ENCODE measurements around the gene SDHA.
"Not testable (repeated sequence)": the region's sequence is repeated elsewhere in the genome, so short reads cannot be mapped to it uniquely, and the experiment has no call there.

SDHA gene

DNA sequence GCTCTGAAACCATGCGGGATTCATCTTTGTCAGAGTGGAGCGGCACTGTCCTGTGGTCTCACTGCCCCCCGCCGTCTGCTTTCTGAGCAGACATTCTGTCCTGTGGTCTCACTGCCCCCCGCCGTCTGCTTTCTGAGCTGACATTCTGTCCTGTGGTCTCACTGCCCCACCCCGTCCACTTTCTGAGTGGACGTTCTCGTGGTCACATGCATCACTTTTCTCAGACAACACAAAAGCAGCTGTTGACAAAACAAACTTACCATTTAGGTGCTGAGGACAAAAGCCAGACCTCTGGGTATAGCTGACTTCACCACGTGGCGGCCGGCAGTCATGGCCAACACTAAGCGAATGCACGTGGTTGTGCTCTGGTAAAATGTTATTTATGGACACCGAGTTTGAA is 24.0 kb upstream of the SDHA start:
- H3K4me2 ChIP-seq (ENCODE audit: low read length), result no peak overlapping the region
- H3K36me3 ChIP-seq (ENCODE audit: insufficient read depth, low read length), result peaks cover 3% of the 10 kb centered on the region
- H3K4me1 ChIP-seq (ENCODE audit: control insufficient read depth, insufficient read depth, low read length), result peaks cover 5% of the 10 kb centered on the region
- H3K9ac ChIP-seq (ENCODE audit: low read depth, low read length), result no peak overlapping the region
- H3K27me3 ChIP-seq (ENCODE audit: control insufficient read depth, insufficient read depth, low read length), result peaks cover 41% of the 10 kb centered on the region
- H3K4me3 ChIP-seq (ENCODE audit: low read length), result no peak overlapping the region
- no peaks in the 10 kb centered on the region for H3K9me3 ChIP-seq (replicated peaks; ENCODE audit: low read length)

DNA sequence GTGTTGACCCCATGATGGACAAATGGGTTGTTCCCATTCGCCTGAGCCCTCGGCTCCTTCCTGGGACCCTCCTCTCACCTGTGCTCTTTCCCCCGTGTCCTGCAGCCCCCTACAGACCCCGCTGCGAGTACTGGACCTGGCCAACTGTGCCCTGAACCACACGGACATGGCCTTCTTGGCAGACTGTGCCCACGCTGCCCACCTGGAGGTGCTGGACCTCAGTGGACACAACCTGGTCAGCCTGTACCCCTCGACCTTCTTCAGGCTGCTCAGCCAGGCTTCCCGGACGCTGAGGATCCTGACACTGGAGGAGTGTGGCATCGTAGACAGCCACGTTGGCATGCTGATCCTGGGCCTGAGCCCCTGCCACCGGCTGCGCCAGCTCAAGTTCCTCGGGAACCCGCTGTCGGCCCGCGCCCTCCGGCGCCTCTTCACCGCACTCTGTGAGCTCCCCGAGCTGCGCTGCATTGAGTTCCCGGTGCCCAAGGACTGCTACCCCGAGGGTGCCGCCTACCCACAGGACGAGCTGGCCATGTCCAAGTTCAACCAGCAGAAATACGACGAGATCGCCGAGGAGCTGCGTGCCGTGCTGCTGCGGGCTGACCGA is 23.4 kb upstream of the SDHA start:
- Histone ChIP-seq H3K9me3 (replicated peaks; ENCODE audit: low read length) (no peaks in the 10 kb centered on the region), H3K27me3 (ENCODE audit: control insufficient read depth, insufficient read depth, low read length) (peaks cover 41% of the 10 kb centered on the region), H3K4me3 (ENCODE audit: low read length) (no peak overlapping the region), H3K36me3 (ENCODE audit: insufficient read depth, low read length) (peaks cover 3% of the 10 kb centered on the region), H3K9ac (ENCODE audit: low read depth, low read length) (no peak overlapping the region), H3K4me2 (ENCODE audit: low read length) (no peak overlapping the region), H3K4me1 (ENCODE audit: control insufficient read depth, insufficient read depth, low read length) (peaks cover 5% of the 10 kb centered on the region)

DNA sequence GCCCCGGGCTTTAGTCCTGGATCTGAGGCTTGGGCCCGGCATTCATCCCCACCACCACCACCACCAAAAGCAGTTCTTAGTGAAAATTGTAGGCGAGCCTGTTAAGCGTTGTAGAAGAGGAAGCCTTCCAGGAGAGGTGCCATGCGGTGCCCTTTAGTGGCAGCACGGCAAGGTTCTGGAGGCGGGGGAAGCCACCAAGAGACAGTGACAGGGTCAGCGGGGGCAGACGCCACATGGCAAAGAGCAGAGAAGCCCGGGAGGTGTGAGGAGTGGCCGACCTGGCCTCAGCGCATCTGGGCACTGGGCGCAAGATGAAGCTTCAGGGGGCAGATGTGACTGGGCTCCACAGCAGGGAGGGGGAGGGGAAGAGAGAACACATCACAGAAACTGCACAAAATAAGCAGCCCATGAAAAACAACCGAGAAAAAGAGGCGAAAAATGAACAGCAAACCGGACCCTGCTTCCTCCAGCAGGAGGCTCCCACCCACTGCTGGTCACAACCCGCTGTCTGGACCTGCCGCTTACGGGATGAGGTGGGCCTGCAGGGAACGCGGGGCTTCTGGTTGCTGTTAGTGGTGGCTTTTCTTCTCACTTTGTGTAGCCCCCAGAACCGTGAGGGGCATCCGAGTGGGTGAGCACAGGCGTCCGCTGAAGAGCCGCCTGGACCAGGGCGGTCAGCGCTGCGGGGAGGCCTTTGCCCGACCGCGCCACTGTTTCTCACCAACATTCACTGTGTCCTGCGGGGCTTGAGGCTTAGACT is 22.5 kb upstream of the SDHA start:
- no peak overlapping the region for H3K4me3 ChIP-seq (ENCODE audit: low read length)
- H3K27me3 ChIP-seq (ENCODE audit: control insufficient read depth, insufficient read depth, low read length), result peaks cover 33% of the 10 kb centered on the region
- H3K36me3 ChIP-seq (ENCODE audit: insufficient read depth, low read length), result peaks cover 3% of the 10 kb centered on the region
- no peaks in the 10 kb centered on the region for H3K9me3 ChIP-seq (replicated peaks; ENCODE audit: low read length)
- H3K9ac ChIP-seq (ENCODE audit: low read depth, low read length), result no peak overlapping the region
- H3K4me1 ChIP-seq (ENCODE audit: control insufficient read depth, insufficient read depth, low read length), result peaks cover 5% of the 10 kb centered on the region
- H3K4me2 ChIP-seq (ENCODE audit: low read length), result no peak overlapping the region

DNA sequence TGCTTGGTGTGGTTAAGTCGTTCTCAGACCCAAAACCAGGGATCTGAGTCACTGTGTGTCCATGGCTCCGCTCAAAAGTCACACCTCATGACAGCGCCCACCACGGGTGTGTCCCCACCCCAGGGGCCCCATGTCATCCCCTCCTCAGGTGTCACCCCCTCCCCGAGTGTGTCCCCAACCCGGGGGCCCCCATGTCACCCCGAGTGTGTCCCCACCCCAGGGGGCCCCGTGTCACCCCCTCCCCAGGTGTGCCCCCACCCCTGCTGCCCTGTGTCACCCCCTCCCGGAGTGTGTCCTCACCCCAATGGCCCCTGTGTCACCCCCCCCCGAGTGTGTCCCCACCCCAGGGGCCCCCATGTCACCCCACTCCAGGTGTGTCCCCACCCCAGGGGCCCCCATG is 21.8 kb upstream of the SDHA start:
- peaks cover 3% of the 10 kb centered on the region for H3K36me3 ChIP-seq (ENCODE audit: insufficient read depth, low read length)
- H3K27me3 ChIP-seq (ENCODE audit: control insufficient read depth, insufficient read depth, low read length), result peaks cover 25% of the 10 kb centered on the region
- no peak overlapping the region for H3K4me2 ChIP-seq (ENCODE audit: low read length)
- H3K9ac ChIP-seq (ENCODE audit: low read depth, low read length), result no peak overlapping the region
- peaks cover 2% of the 10 kb centered on the region for H3K4me1 ChIP-seq (ENCODE audit: control insufficient read depth, insufficient read depth, low read length)
- no peaks in the 10 kb centered on the region for H3K9me3 ChIP-seq (replicated peaks; ENCODE audit: low read length)
- H3K4me3 ChIP-seq (ENCODE audit: low read length), result no peak overlapping the region

DNA sequence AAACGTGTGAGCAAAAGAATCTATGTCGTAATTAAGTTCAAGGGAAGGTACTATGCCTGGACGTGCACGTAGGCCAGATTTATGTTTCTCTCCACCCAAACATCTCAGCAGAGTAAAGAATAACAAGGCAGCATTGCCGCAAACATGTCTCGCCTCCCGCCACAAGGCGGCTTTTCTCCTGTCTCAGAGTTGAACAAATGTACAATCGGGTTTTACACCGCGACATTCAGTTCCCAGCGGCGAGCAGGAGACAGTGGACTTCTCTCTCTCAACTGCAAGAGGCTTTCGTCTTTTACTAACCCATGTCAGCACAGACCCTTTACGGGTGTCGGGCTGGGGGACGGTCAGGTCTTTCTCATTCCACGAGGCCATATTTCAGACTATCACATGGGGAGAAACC is 21.1 kb upstream of the SDHA start:
- not testable (repeated sequence) for H3K4me1 ChIP-seq (ENCODE audit: control insufficient read depth, insufficient read depth, low read length); H3K4me3 ChIP-seq (ENCODE audit: low read length); H3K4me2 ChIP-seq (ENCODE audit: low read length); H3K9me3 ChIP-seq (replicated peaks; ENCODE audit: low read length); H3K9ac ChIP-seq (ENCODE audit: low read depth, low read length); H3K36me3 ChIP-seq (ENCODE audit: insufficient read depth, low read length)
- peaks cover 18% of the 10 kb centered on the region for H3K27me3 ChIP-seq (ENCODE audit: control insufficient read depth, insufficient read depth, low read length)

DNA sequence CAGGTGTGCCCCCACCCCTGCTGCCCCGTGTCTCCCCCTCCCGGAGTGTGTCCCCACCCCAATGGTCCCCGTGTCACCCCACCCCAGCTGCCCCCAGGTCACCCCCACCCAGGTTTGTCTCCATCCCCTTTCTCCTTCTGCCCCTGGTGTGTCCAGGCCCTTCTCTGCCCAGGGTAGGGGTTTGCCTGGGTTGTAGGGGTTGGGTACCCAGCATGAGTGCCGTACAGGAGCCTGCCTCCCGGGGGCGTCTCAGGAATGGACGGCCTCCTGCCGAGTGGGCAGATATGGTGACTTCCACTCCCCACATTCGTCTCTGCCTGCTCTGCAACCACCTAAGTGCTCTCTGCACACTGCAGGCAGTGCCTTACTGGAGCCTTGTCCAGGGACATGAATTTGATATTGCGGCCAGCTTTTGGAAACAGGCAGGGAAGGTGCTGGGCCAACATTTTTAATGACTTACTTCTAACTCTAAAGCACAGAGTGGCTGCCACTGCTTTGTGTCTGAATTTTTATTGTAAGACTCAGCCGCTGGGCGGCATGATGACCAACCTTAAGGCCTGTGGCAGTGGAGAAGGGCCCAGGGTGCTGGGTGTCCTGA is 20.1 kb upstream of the SDHA start:
- no peaks in the 10 kb centered on the region for H3K9me3 ChIP-seq (replicated peaks; ENCODE audit: low read length)
- H3K36me3 ChIP-seq (ENCODE audit: insufficient read depth, low read length), result peaks cover 3% of the 10 kb centered on the region
- H3K4me3 ChIP-seq (ENCODE audit: low read length), result no peak overlapping the region
- H3K27me3 ChIP-seq (ENCODE audit: control insufficient read depth, insufficient read depth, low read length), result peaks cover 9% of the 10 kb centered on the region
- no peak overlapping the region for H3K4me2 ChIP-seq (ENCODE audit: low read length)
- H3K4me1 ChIP-seq (ENCODE audit: control insufficient read depth, insufficient read depth, low read length), result no peaks in the 10 kb centered on the region
- no peak overlapping the region for H3K9ac ChIP-seq (ENCODE audit: low read depth, low read length)

DNA sequence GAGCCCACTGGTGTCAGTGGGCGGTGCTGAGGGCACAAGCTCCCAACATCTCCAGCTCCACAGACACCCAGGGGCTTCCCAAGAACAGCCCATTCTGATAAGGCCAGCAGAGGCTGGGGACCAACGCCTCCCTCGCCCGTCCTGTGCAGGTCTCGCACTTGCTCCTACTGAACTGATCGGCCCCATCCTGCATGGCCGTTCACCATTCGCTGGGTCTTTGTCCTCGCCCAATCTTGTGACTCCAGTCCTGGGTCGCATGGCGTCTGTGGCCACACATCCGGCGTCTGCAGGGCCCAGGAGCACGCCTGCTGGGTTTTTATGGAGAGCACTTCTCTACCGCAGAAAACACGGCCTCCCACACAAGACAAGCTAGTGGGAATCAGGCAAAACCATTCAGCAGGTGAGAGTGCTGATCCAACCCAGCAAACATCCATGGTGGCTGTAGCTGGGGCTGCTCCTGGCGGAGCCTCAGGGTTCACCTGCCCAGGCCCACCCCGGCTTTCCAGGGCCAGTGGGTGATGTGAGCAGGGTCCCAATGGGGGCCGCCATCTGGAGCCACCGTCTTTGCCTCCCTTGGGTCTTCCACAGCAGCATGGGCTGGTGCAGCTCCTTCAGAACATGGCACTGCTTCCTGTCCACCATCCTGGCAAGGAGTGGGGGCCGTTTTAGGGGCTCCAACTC is 19.5 kb upstream of the SDHA start:
- peaks cover 9% of the 10 kb centered on the region for H3K27me3 ChIP-seq (ENCODE audit: control insufficient read depth, insufficient read depth, low read length)
- peaks cover 8% of the 10 kb centered on the region for H3K36me3 ChIP-seq (ENCODE audit: insufficient read depth, low read length)
- no peak overlapping the region for H3K9ac ChIP-seq (ENCODE audit: low read depth, low read length)
- no peaks in the 10 kb centered on the region for H3K9me3 ChIP-seq (replicated peaks; ENCODE audit: low read length)
- H3K4me2 ChIP-seq (ENCODE audit: low read length), result no peak overlapping the region
- no peak overlapping the region for H3K4me3 ChIP-seq (ENCODE audit: low read length)
- no peaks in the 10 kb centered on the region for H3K4me1 ChIP-seq (ENCODE audit: control insufficient read depth, insufficient read depth, low read length)

DNA sequence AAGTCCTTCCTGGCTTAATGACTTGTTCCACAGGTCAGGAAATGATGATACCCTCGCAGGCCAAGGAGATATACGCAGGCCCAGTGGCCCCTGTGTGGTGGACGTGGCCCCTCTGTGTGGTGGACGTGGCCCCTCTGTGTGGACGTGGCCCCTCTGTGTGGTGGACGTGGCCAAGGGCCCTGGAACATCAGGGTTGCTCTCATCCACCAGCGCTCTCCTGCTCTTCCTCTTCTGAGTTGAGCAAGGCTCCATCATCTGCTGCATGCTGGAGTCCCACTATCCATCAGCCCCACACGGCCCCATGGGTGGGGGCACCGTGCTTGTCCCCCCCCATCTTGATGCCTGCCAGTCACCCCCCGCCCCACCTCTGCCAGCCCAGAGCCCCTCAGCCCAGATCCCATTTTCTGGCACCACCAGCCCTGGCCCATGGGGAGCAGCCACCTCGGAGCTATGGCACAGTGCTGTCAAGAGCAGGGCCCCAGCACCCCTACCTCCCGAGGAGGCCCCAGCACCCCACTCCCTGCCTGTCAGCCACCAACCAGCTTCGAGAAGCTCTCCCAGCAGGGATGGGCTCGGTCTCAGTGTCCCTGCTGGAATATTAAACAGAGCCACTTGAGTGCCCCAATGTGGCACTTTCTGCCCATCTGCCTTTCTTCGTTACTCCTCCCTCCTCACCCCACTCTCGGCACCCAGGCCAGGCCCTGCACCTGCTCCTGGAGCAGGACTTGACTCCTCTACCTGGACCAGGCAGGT is 18.7 kb upstream of the SDHA start:
- peaks cover 13% of the 10 kb centered on the region for H3K36me3 ChIP-seq (ENCODE audit: insufficient read depth, low read length)
- no peak overlapping the region for H3K9ac ChIP-seq (ENCODE audit: low read depth, low read length)
- H3K4me3 ChIP-seq (ENCODE audit: low read length), result no peak overlapping the region
- H3K4me2 ChIP-seq (ENCODE audit: low read length), result no peak overlapping the region
- H3K4me1 ChIP-seq (ENCODE audit: control insufficient read depth, insufficient read depth, low read length), result no peaks in the 10 kb centered on the region
- no peaks in the 10 kb centered on the region for H3K9me3 ChIP-seq (replicated peaks; ENCODE audit: low read length)
- H3K27me3 ChIP-seq (ENCODE audit: control insufficient read depth, insufficient read depth, low read length), result peaks cover 7% of the 10 kb centered on the region

DNA sequence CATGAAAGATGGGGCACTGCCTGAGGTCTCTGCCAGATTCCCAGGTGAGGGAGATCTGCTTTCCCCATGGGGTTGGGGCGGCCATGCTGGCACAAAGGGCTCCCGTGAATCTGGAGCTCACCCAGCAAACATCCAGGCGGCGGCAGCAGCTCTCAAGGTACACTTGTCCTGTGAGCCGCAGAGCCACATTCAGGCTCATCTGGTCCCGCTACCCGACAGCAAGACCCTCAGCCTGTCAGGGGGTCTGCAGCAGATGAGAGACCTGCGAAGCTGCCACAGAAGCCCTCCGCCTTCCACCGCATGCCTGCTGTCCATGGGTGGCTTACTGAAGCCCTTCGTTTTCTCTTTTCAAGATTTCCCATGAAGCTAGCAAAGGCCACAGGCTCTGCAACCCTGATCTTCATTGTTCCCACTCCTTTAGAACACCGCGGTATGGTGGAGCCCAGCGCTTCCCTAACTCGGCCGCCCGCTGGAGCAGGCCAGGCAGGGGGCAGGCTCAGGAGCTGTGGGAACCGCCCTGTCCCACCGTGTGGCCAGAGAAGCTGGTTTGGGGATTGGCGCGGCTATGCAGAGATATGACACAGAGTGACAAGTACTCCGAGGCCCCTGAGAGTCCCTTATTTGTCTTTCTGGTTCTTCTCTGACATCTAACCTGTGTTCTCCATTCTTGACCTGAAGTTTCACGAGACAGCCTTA is 18.0 kb upstream of the SDHA start:
- no peak overlapping the region for H3K4me3 ChIP-seq (ENCODE audit: low read length)
- H3K9ac ChIP-seq (ENCODE audit: low read depth, low read length), result no peak overlapping the region
- H3K4me2 ChIP-seq (ENCODE audit: low read length), result no peak overlapping the region
- H3K27me3 ChIP-seq (ENCODE audit: control insufficient read depth, insufficient read depth, low read length), result no peaks in the 10 kb centered on the region
- H3K4me1 ChIP-seq (ENCODE audit: control insufficient read depth, insufficient read depth, low read length), result no peaks in the 10 kb centered on the region
- peaks cover 17% of the 10 kb centered on the region for H3K36me3 ChIP-seq (ENCODE audit: insufficient read depth, low read length)
- no peaks in the 10 kb centered on the region for H3K9me3 ChIP-seq (replicated peaks; ENCODE audit: low read length)

DNA sequence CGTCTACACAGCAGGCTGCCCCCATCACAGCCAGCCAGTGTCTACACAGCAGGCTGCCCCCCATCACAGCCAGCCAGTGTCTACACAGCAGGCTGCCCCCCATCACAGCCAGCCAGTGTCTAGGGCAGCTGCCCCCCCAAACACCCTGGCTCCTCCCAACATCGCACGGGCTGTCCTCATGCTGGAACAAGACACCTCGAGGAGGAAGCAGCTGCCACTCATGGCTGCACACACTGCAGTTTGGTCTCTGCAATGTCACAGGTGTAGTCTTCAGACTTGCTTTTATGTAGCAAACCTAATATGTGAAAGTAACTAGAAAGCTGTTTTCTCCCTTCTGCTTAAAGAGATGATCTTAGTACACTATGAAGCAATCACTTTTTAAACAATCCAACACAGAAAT is 17.1 kb upstream of the SDHA start:
- Histone ChIP-seq H3K4me1 (ENCODE audit: control insufficient read depth, insufficient read depth, low read length) (no peaks in the 10 kb centered on the region), H3K27me3 (ENCODE audit: control insufficient read depth, insufficient read depth, low read length) (no peaks in the 10 kb centered on the region), H3K4me2 (ENCODE audit: low read length) (no peak overlapping the region), H3K4me3 (ENCODE audit: low read length) (no peak overlapping the region), H3K36me3 (ENCODE audit: insufficient read depth, low read length) (peaks cover 24% of the 10 kb centered on the region), H3K9me3 (replicated peaks; ENCODE audit: low read length) (no peaks in the 10 kb centered on the region), H3K9ac (ENCODE audit: low read depth, low read length) (no peak overlapping the region)

DNA sequence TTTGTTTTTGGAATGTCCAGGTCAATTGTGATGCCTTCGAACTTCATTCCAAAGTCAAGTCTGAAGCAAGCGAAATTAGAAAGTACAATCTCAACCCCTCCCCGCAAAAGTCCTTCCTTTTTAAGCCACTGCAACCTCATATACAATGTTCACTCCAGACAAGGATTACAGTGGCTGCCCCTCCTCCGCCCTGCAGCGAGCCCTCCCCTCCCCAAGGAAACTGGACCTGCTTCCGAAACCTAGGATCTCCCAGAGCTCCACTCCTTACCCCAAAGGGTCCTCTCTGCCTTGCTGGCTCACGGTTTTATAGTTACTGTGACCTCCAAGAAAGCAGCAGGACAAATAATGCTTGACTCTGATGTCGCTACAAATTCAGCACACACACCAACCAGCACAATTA is 16.4 kb upstream of the SDHA start:
- H3K4me1 ChIP-seq (ENCODE audit: control insufficient read depth, insufficient read depth, low read length), result peaks cover 6% of the 10 kb centered on the region
- H3K4me2 ChIP-seq (ENCODE audit: low read length), result no peak overlapping the region
- H3K9ac ChIP-seq (ENCODE audit: low read depth, low read length), result no peak overlapping the region
- peaks cover 24% of the 10 kb centered on the region for H3K36me3 ChIP-seq (ENCODE audit: insufficient read depth, low read length)
- H3K9me3 ChIP-seq (replicated peaks; ENCODE audit: low read length), result no peaks in the 10 kb centered on the region
- H3K4me3 ChIP-seq (ENCODE audit: low read length), result no peak overlapping the region
- H3K27me3 ChIP-seq (ENCODE audit: control insufficient read depth, insufficient read depth, low read length), result no peaks in the 10 kb centered on the region
